K562 (cell line): Measurements from ENCODE around the gene ZCCHC8. TPM values are rescaled to one million over a fixed set of nuclear protein-coding genes. Genes with fewer than 3 reads are reported as not detected.

ENCODE experiments used
- CEBPB ChIP-seq: fragments of 450-650 bp; IDR thresholded peaks from 2 replicates; pipeline ENCODE4 v1.6.1; 2016; ENCODE audit warnings: missing genetic modification characterization, missing compliant biosample characterization
- CEBPG ChIP-seq, 3 experiments: fragments of 200-800 bp in 1 of 3; sonication (Bioruptor generic) in 1 of 3; sonication (generic) in 1 of 3; formaldehyde crosslinking in 1 of 3; IDR thresholded peaks in 2 of 3; conservative IDR thresholded peaks in 1 of 3; 2 replicates each; pipeline versions ENCODE4 v1.6.1 to v1.8.0; 2016 to 2022; ENCODE audit warnings: missing compliant biosample characterization in 2 of 3, missing genetic modification characterization in 2 of 3, mild to moderate bottlenecking in 1 of 3, missing genetic modification reagents in 1 of 3
- CHD4 ChIP-seq: fragments of 200-600 bp; sonication (generic); IDR thresholded peaks from 3 replicates; pipeline ENCODE4 v1.6.1; 2012; ENCODE audit warnings: low read depth, mild to moderate bottlenecking, mixed read lengths, low read length, inconsistent platforms; ENCODE audit not compliant: insufficient read depth, insufficient replicate concordance, poor library complexity, severe bottlenecking
- COPS2 ChIP-seq: fragments of 450-650 bp; conservative IDR thresholded peaks from 2 replicates; pipeline ENCODE4 v1.6.1; 2016; ENCODE audit warnings: mild to moderate bottlenecking, moderate library complexity
- L3MBTL2 ChIP-seq: fragments of 450-650 bp; IDR thresholded peaks from 2 replicates; pipeline ENCODE4 v1.6.1; 2016; ENCODE audit warnings: mild to moderate bottlenecking, moderate library complexity
- MCM2 ChIP-seq: fragments of 450-650 bp; IDR thresholded peaks from 2 replicates; pipeline ENCODE4 v1.6.1; 2017; ENCODE audit warnings: low read depth, mild to moderate bottlenecking
- MCM5 ChIP-seq: fragments of 450-650 bp; IDR thresholded peaks from 2 replicates; pipeline ENCODE4 v1.6.1; 2016; ENCODE audit warnings: low read depth
- RBM15 ChIP-seq: fragments of 200-400 bp; formaldehyde crosslinking; IDR thresholded peaks from 2 replicates; pipeline ENCODE4 v1.6.1; 2018; ENCODE audit warnings: mild to moderate bottlenecking, low read length, moderate library complexity; ENCODE audit not compliant: insufficient read depth
- RCOR1 ChIP-seq, 2 experiments: IDR thresholded peaks; 2 replicates each; pipeline ENCODE4 v1.6.1; 2012; ENCODE audit warnings: low read depth in 2 of 2, low read length in 2 of 2, borderline replicate concordance in 1 of 2, improper control_type of control experiment in 1 of 2
- TEAD2 ChIP-seq: fragments of 450-650 bp; IDR thresholded peaks from 2 replicates; pipeline ENCODE4 v1.6.1; 2016; ENCODE audit warnings: missing genetic modification characterization, control low read depth, missing compliant biosample characterization
- ZBTB7A ChIP-seq: IDR thresholded peaks from 2 replicates; pipeline ENCODE4 v1.6.1; 2011; ENCODE audit warnings: low read depth, mild to moderate bottlenecking, low read length, moderate library complexity, borderline replicate concordance; ENCODE audit not compliant: control insufficient read depth
- ZNF3 ChIP-seq: fragments of 250-450 bp; sonication (Bioruptor Pico); IDR thresholded peaks from 2 replicates; pipeline ENCODE4 v1.5.0; 2021; ENCODE audit warnings: mild to moderate bottlenecking, moderate library complexity
- ZNF551 ChIP-seq: fragments of 250-450 bp; sonication (Bioruptor Pico); IDR thresholded peaks from 2 replicates; pipeline ENCODE4 v1.5.0; 2021; ENCODE audit warnings: mild to moderate bottlenecking, moderate library complexity
- ZNF764 ChIP-seq: fragments of 250-450 bp; sonication (Bioruptor Pico); IDR thresholded peaks from 2 replicates; pipeline ENCODE4 v1.4.0; 2020; ENCODE audit warnings: low read depth, mild to moderate bottlenecking, moderate library complexity
- polyA plus RNA-seq, 8 experiments: library from polyadenylated mRNA; depleted of rRNA in 4 of 8; stranded (reverse) in 5 of 8; unstranded in 3 of 8; fragments of >200 nt; fragmentation: Nextera tagmentation in 2 of 8; fragmentation: Illumina TruSeq in 1 of 8; extraction: Ambion mirVana in 2 of 8; extraction: Trizol in 1 of 8; gene quantifications; 2 replicates each; pipeline versions ENCODE4 v1.2.1 to v1.2.3, GENCODE V29; 2011 to 2014; ENCODE audit warnings: inconsistent platforms in 1 of 8, missing spikeins in 1 of 8
- total RNA-seq, 7 experiments: library from RNA; depleted of rRNA in 6 of 7; stranded (reverse); fragments of >200 nt in 6 of 7; fragmentation: Illumina TruSeq in 2 of 7; extraction: Trizol in 2 of 7; gene quantifications; 2 replicates each; pipeline versions ENCODE4 v1.2.1 to v1.2.3, GENCODE V29; 2011 to 2021; ENCODE audit warnings: low replicate concordance in 1 of 7
- TF ChIP-seq, protein P1 (sequence below), 2 experiments: fragments of 450-650 bp in 1 of 2; sonication (generic) in 1 of 2; formaldehyde crosslinking in 1 of 2; IDR thresholded peaks; 2 replicates each; pipeline versions ENCODE4 v1.7.1 to v1.9.0; 2016 to 2022; ENCODE audit warnings: inconsistent platforms in 1 of 2, mild to moderate bottlenecking in 1 of 2, missing genetic modification reagents in 1 of 2
- TF ChIP-seq, protein P2 (sequence below): fragments of 250-450 bp; sonication (Bioruptor Pico); IDR thresholded peaks from 2 replicates; pipeline ENCODE4 v1.4.0; 2020

ZCCHC8 gene
- total and polyA plus RNA-seq, 9 of the 15 experiments (the other 6 are each of a cell fraction or from before 2014, with no cell fraction given), result 14.8 to 50.9 (median 34.1) TPM

DNA sequence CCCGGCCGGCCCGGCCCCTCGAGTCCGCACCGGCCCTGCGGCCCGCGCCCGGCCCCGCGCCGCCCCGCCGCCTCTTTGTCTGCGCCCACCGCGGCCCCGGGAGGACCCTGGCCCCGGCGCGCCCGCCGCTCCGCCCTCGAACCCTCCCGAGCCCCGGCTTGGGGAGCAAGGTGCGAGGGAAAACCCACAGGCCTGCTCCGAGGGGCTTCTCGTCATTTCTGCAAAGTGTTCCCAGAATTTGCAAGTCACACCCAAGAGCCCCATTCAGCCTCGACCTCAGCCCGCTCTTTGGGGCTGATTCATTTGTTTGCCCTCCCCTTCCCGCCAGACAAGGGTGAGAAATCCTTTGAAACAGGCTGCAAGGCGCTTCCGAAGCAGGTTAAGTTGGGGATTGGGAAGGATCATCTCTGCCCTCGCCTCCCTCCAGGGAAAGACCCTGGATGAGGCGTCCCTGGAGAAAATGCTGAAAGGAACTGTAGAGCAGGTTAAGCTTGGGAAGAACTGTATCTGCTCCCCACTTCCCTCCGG, 77.9 kb downstream of the ZCCHC8 start (continued):
- TF ChIP-seq, protein P1, sequence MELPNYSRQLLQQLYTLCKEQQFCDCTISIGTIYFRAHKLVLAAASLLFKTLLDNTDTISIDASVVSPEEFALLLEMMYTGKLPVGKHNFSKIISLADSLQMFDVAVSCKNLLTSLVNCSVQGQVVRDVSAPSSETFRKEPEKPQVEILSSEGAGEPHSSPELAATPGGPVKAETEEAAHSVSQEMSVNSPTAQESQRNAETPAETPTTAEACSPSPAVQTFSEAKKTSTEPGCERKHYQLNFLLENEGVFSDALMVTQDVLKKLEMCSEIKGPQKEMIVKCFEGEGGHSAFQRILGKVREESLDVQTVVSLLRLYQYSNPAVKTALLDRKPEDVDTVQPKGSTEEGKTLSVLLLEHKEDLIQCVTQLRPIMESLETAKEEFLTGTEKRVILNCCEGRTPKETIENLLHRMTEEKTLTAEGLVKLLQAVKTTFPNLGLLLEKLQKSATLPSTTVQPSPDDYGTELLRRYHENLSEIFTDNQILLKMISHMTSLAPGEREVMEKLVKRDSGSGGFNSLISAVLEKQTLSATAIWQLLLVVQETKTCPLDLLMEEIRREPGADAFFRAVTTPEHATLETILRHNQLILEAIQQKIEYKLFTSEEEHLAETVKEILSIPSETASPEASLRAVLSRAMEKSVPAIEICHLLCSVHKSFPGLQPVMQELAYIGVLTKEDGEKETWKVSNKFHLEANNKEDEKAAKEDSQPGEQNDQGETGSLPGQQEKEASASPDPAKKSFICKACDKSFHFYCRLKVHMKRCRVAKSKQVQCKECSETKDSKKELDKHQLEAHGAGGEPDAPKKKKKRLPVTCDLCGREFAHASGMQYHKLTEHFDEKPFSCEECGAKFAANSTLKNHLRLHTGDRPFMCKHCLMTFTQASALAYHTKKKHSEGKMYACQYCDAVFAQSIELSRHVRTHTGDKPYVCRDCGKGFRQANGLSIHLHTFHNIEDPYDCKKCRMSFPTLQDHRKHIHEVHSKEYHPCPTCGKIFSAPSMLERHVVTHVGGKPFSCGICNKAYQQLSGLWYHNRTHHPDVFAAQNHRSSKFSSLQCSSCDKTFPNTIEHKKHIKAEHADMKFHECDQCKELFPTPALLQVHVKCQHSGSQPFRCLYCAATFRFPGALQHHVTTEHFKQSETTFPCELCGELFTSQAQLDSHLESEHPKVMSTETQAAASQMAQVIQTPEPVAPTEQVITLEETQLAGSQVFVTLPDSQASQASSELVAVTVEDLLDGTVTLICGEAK (IDR thresholded peaks at IDR 0.05), result peak; percentile 45; the same call in 1 of the 2 replicates
- TF ChIP-seq, protein P1 (CRISPR knock-in tag; IDR thresholded peaks at IDR 0.05), result no peak
- TF ChIP-seq COPS2 (no peak), MCM5 (no peak), ZBTB7A (peak; percentile 7; the same call in 1 of the 2 replicates), CEBPB (tag) (no peak), RCOR1 (IDR thresholded peaks at IDR 0.05; ENCODE audit: borderline replicate concordance in 1 of 2, low read depth in 2 of 2, low read length in 2 of 2) (no peak), CHD4 (no peak), TEAD2 (no peak), CEBPG (CRISPR knock-in tag; IDR thresholded peaks at IDR 0.05) (peak; percentile 43), CEBPG (tag; conservative IDR thresholded peaks at IDR 0.05 in 1 of 2, IDR thresholded peaks at IDR 0.05 in 1 of 2) (no peak), RBM15 (no peak), L3MBTL2 (peak; percentile 83), ZNF764 (CRISPR knock-in tag) (no peak), ZNF551 (CRISPR knock-in tag) (no peak), ZNF3 (no peak), MCM2 (no peak)
- TF ChIP-seq, protein P2, sequence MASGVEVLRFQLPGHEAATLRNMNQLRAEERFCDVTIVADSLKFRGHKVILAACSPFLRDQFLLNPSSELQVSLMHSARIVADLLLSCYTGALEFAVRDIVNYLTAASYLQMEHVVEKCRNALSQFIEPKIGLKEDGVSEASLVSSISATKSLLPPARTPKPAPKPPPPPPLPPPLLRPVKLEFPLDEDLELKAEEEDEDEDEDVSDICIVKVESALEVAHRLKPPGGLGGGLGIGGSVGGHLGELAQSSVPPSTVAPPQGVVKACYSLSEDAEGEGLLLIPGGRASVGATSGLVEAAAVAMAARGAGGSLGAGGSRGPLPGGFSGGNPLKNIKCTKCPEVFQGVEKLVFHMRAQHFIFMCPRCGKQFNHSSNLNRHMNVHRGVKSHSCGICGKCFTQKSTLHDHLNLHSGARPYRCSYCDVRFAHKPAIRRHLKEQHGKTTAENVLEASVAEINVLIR (CRISPR knock-in tag), result no peak
